B cell (primary cell): ENCODE data around the gene SNRK. TPM values are rescaled to one million over a fixed set of nuclear protein-coding genes. Genes with fewer than 3 reads are reported as not detected.

Experiments used
- ATAC-seq: fragments of 200-7000 bp; cut with Tn5 transposase; one replicate; pipeline ENCODE4 v1.10.0; 2021; ENCODE audit warnings: low read depth, mild to moderate bottlenecking, moderate number of reproducible peaks, moderate library complexity
- CTCF ChIA-PET: fragments of 350-600 bp; sonication (Branson Sonifier 250); formaldehyde crosslinking; loops from one replicate; lab custom pipeline; 2021; ENCODE audit warnings: antibody characterized with exemption, inconsistent platforms; lab: Charles Lee
- POLR2A ChIA-PET: fragments of 350-600 bp; sonication (Branson Sonifier 250); formaldehyde crosslinking; loops from one replicate; lab custom pipeline; 2021; ENCODE audit warnings: antibody characterized with exemption; lab: Charles Lee
- DNase-seq: peaks from one replicate; pipeline ENCODE4 v3.0.0; 2013
- H2AFZ ChIP-seq: 2 replicates; pipeline ENCODE4 v1.6.1; 2012; ENCODE audit warnings: mild to moderate bottlenecking, low read depth, low read length; ENCODE audit not compliant: insufficient read depth, poor library complexity, severe bottlenecking
- H3K27ac ChIP-seq, 2 donors: 1 replicate in 1 of 2; 2 replicates in 1 of 2; pipeline ENCODE4 v1.5.1; 2012 to 2013; ENCODE audit warnings: low read length in 2 of 2, mild to moderate bottlenecking in 2 of 2, moderate library complexity in 1 of 2
- H3K27me3 ChIP-seq, 4 experiments: fragments of 200-600 bp in 1 of 4; sonication (generic) in 1 of 4; replicated peaks in 1 of 4; 1 replicate in 2 of 4; 2 replicates in 2 of 4; pipeline versions ENCODE4 v1.6.1 to v1.7.0; 2013 to 2016; ENCODE audit warnings: low read length in 3 of 4, mild to moderate bottlenecking in 2 of 4, mixed read lengths in 1 of 4, moderate library complexity in 1 of 4; ENCODE audit not compliant: insufficient read depth in 4 of 4, control insufficient read depth in 3 of 4; ENCODE audit errors: control extremely low read depth in 1 of 4
- H3K36me3 ChIP-seq, 2 experiments: replicated peaks in 1 of 2; 1 replicate in 1 of 2; 2 replicates in 1 of 2; pipeline versions ENCODE4 v1.6.1 to v1.7.1; 2013; ENCODE audit warnings: low read length in 1 of 2; ENCODE audit not compliant: insufficient read depth in 2 of 2, control insufficient read depth in 1 of 2; ENCODE audit errors: control extremely low read depth in 1 of 2, extremely low read depth in 1 of 2
- H3K4me1 ChIP-seq, 2 donors: fragments of 200-600 bp in 1 of 2; sonication (generic) in 1 of 2; 1 replicate in 1 of 2; 2 replicates in 1 of 2; pipeline versions ENCODE4 v1.5.1 to v1.6.1; 2013 to 2017; ENCODE audit warnings: low read length in 2 of 2; ENCODE audit not compliant: control insufficient read depth in 2 of 2, insufficient read depth in 2 of 2
- H3K4me2 ChIP-seq: replicated peaks from 2 replicates; pipeline ENCODE3; 2012; ENCODE audit warnings: mild to moderate bottlenecking, low read depth, low read length; ENCODE audit not compliant: poor library complexity, severe bottlenecking
- H3K4me3 ChIP-seq, 5 experiments: fragments of 200-600 bp in 1 of 5; sonication (generic) in 1 of 5; 1 replicate in 3 of 5; 2 replicates in 2 of 5; pipeline versions ENCODE4 v1.5.1 to v1.7.0; 2011 to 2016; ENCODE audit warnings: low read length in 4 of 5, mild to moderate bottlenecking in 4 of 5, low read depth in 2 of 5, control low read depth in 1 of 5, moderate library complexity in 1 of 5; ENCODE audit not compliant: insufficient read depth in 1 of 5; ENCODE audit errors: control extremely low read depth in 1 of 5, extremely low read depth in 1 of 5
- H3K79me2 ChIP-seq: fragments of 200-600 bp; sonication (generic); one replicate; pipeline ENCODE4 v1.6.0; 2016; ENCODE audit warnings: low read length; ENCODE audit not compliant: control insufficient read depth, insufficient read depth
- H3K9ac ChIP-seq: fragments of 200-600 bp; sonication (generic); 2 replicates; pipeline ENCODE4 v1.6.1; 2017; ENCODE audit warnings: mild to moderate bottlenecking, low read length, moderate library complexity
- H3K9me3 ChIP-seq, 3 donors: one replicate each; pipeline versions ENCODE4 v1.6.1 to v1.7.1; 2013; ENCODE audit warnings: low read length in 2 of 3; ENCODE audit not compliant: control insufficient read depth in 2 of 3, insufficient read depth in 1 of 3; ENCODE audit errors: control extremely low read depth in 1 of 3
- H4K20me1 ChIP-seq: 2 replicates; pipeline ENCODE4 v1.6.0; 2012; ENCODE audit warnings: mild to moderate bottlenecking, low read length; ENCODE audit not compliant: insufficient read depth, control insufficient read depth, poor library complexity, severe bottlenecking
- H3K27ac Mint-ChIP-seq: one replicate; pipeline ENCODE4 v1.8.0; 2021; ENCODE audit warnings: mixed read lengths
- H3K27me3 Mint-ChIP-seq: one replicate; pipeline ENCODE4 v1.8.0; 2021; ENCODE audit warnings: mixed read lengths
- H3K4me1 Mint-ChIP-seq: one replicate; pipeline ENCODE4 v1.8.0; 2021; ENCODE audit warnings: mixed read lengths
- H3K4me3 Mint-ChIP-seq: one replicate; pipeline ENCODE4 v1.8.0; 2021; ENCODE audit warnings: mixed read lengths
- H3K9me3 Mint-ChIP-seq: one replicate; pipeline ENCODE4 v1.8.0; 2022; ENCODE audit warnings: mixed read lengths; ENCODE audit not compliant: insufficient read depth
- CTCF ChIP-seq: fragments of 200-600 bp; IDR thresholded peaks from one replicate; pipeline ENCODE4 v1.8.0; 2022; ENCODE audit warnings: antibody characterized with exemption, mild to moderate bottlenecking
- EZH2 ChIP-seq: IDR thresholded peaks from 2 replicates; pipeline ENCODE4 v1.6.1; 2012; ENCODE audit warnings: borderline replicate concordance, low read depth, mild to moderate bottlenecking, moderate library complexity, low read length; ENCODE audit not compliant: insufficient read depth, poor library complexity, severe bottlenecking
- WGBS: methylation state at CpG from one replicate; pipeline ENCODE4 v1.1.5; 2013; ENCODE audit warnings: missing lambda C conversion rate; ENCODE audit not compliant: insufficient coverage; 5-methylcytosine and 5-hydroxymethylcytosine counted together
- intact Hi-C: fragments of 100-400 bp; cut with micrococcal nuclease; formaldehyde crosslinking; loops from one replicate; pipeline ENCODE4 v1.10.0; 2022
- polyA plus RNA-seq: library from polyadenylated mRNA; depleted of rRNA; stranded (reverse); fragments of >200 nt; gene quantifications from 2 replicates; pipeline ENCODE4 v1.2.3, GENCODE V29; 2012
- total RNA-seq, 2 donors: library from RNA; stranded (reverse); fragments of 120-200 nt in 1 of 2; gene quantifications; 1 replicate in 1 of 2; 2 replicates in 1 of 2; pipeline versions ENCODE4 v1.2.3 to v1.2.4, GENCODE V29; 2013 to 2022

The SNRK gene
- total and polyA plus RNA-seq, 2 donors (not counting 1 experiment from before 2014, with no cell fraction given) = 17.8 to 46.7 TPM

GRCh38 chr3:43365601-43366305 lies 79.4 kb downstream of the SNRK start:
- H3K9me3 ChIP-seq = peaks cover 0 to 4% (median 0%) of the 10 kb centered on the region in 3 donors
- TF ChIP-seq CTCF = no peak
- TF ChIP-seq EZH2 = no peak
- no peak overlapping the region for H3K9ac ChIP-seq
- ATAC-seq = no peak
- H3K4me1 ChIP-seq = no peaks in the 10 kb centered on the region
- intact Hi-C loops = no loop called here
- H3K4me2 ChIP-seq = no peak overlapping the region
- H4K20me1 ChIP-seq = no peaks in the 10 kb centered on the region
- Mint-ChIP-seq H3K27me3 (no peaks in the 10 kb centered on the region), H3K4me3 (no peak overlapping the region), H3K4me1 (no peaks in the 10 kb centered on the region), H3K27ac (no peak overlapping the region), H3K9me3 (no peaks in the 10 kb centered on the region)
- no peak overlapping the region for H3K4me3 ChIP-seq
- no peak overlapping the region for H2AFZ ChIP-seq
- ChIA-PET POLR2A (no interaction called here), CTCF (interaction anchor here (0.6 to 1.0 kb wide), 2 partner anchors 12 to 142 kb away, joined by 3 to 7 read pairs; no protein-coding TSS in a partner anchor)
- no peak overlapping the region for H3K27ac ChIP-seq
- H3K79me2 ChIP-seq = no peaks in the 10 kb centered on the region
- WGBS = 95% methylated on average over 12 of the region's 12 CpGs
- no peaks in the 10 kb centered on the region for H3K36me3 ChIP-seq
- DNase-seq = no peak
- H3K27me3 ChIP-seq = no peaks in the 10 kb centered on the region

GRCh38 chr3:43366481-43366880 lies 80.1 kb downstream of the SNRK start:
- Histone ChIP-seq H3K9ac (no peak overlapping the region), H4K20me1 (no peaks in the 10 kb centered on the region), H3K4me3 (no peak overlapping the region), H3K27me3 (no peaks in the 10 kb centered on the region), H3K4me1 (no peaks in the 10 kb centered on the region), H2AFZ (no peak overlapping the region), H3K36me3 (no peaks in the 10 kb centered on the region), H3K27ac (no peak overlapping the region), H3K9me3 (peaks cover 0 to 4% (median 0%) of the 10 kb centered on the region in 3 donors), H3K79me2 (no peaks in the 10 kb centered on the region), H3K4me2 (no peak overlapping the region)
- ATAC-seq (no peak), DNase-seq (no peak)
- Mint-ChIP-seq H3K27me3 (no peaks in the 10 kb centered on the region), H3K27ac (no peak overlapping the region), H3K4me3 (no peak overlapping the region), H3K9me3 (no peaks in the 10 kb centered on the region), H3K4me1 (no peaks in the 10 kb centered on the region)
- POLR2A ChIA-PET = no interaction called here
- TF ChIP-seq CTCF = no peak
- TF ChIP-seq EZH2 = no peak
- 94% methylated on average over 11 of the region's 11 CpGs for WGBS
- intact Hi-C loops = no loop called here
- CTCF ChIA-PET = interaction anchor here (1.0 kb wide), 1 partner anchor 143 kb away, joined by 3 read pairs; no protein-coding TSS in a partner anchor
